Urinary bladder (tissue), 2 donors: ENCODE measurements around the gene PAK6. TPM values are rescaled to one million over a fixed set of nuclear protein-coding genes. Genes with fewer than 3 reads are reported as not detected.

ENCODE experiments used
- polyA plus RNA-seq: library from polyadenylated mRNA; stranded (reverse); fragments of 200-250 nt; gene quantifications from one replicate; pipeline ENCODE4 v1.2.3, GENCODE V29; 2013
- total RNA-seq: library from RNA; depleted of rRNA; stranded (reverse); fragments of >200 nt; gene quantifications from one replicate; pipeline ENCODE4 v1.2.3, GENCODE V29; 2014
- donor health status: healthy.

Gene PAK6
- total and polyA plus RNA-seq, 2 donors = 2.0 TPM

Other genes with a start within 250 kb of the PAK6 start
- 115 TPM for gene SRP14, start 199.9 kb upstream of the PAK6 start, total RNA-seq
- gene SRP14, start 199.9 kb upstream of the PAK6 start, polyA plus RNA-seq = 362 TPM
- 10.8 TPM for gene BMF, start 130.2 kb upstream of the PAK6 start, total RNA-seq
- gene BMF, start 130.2 kb upstream of the PAK6 start, polyA plus RNA-seq = 7.8 TPM
- gene BUB1B, start 78.0 kb upstream of the PAK6 start, total RNA-seq = 23.8 TPM
- gene BUB1B, start 78.0 kb upstream of the PAK6 start, polyA plus RNA-seq = 0.27 TPM
- gene ANKRD63, start 44.0 kb downstream of the PAK6 start, total RNA-seq = not detected
- not detected for gene ANKRD63, start 44.0 kb downstream of the PAK6 start, polyA plus RNA-seq
- 3.9 TPM for gene PLCB2, start 68.9 kb downstream of the PAK6 start, total RNA-seq
- gene PLCB2, start 68.9 kb downstream of the PAK6 start, polyA plus RNA-seq = 9.8 TPM
- 11.3 TPM for gene INAFM2, start 84.6 kb downstream of the PAK6 start, total RNA-seq
- 24.5 TPM for gene INAFM2, start 84.6 kb downstream of the PAK6 start, polyA plus RNA-seq
- 10.0 TPM for gene CCDC9B, start 101.9 kb downstream of the PAK6 start, total RNA-seq
- 42.2 TPM for gene CCDC9B, start 101.9 kb downstream of the PAK6 start, polyA plus RNA-seq
- gene PHGR1, start 112.0 kb downstream of the PAK6 start, total RNA-seq = not detected
- gene PHGR1, start 112.0 kb downstream of the PAK6 start, polyA plus RNA-seq = 2.6 TPM
- gene DISP2, start 119.2 kb downstream of the PAK6 start, total RNA-seq = 0.63 TPM
- 0.27 TPM for gene DISP2, start 119.2 kb downstream of the PAK6 start, polyA plus RNA-seq
- gene KNSTRN, start 143.7 kb downstream of the PAK6 start, total RNA-seq = 25.4 TPM
- gene KNSTRN, start 143.7 kb downstream of the PAK6 start, polyA plus RNA-seq = 7.5 TPM
- gene IVD, start 166.7 kb downstream of the PAK6 start, total RNA-seq = 39.4 TPM
- gene IVD, start 166.7 kb downstream of the PAK6 start, polyA plus RNA-seq = 48.5 TPM
- 7.9 TPM for gene BAHD1, start 201.9 kb downstream of the PAK6 start, total RNA-seq
- 23.0 TPM for gene BAHD1, start 201.9 kb downstream of the PAK6 start, polyA plus RNA-seq
- gene CHST14, start 231.9 kb downstream of the PAK6 start, total RNA-seq = 11.8 TPM
- 22.6 TPM for gene CHST14, start 231.9 kb downstream of the PAK6 start, polyA plus RNA-seq